Left colon (tissue), 2 donors: ENCODE measurements around the gene ZMIZ1. TPM values are rescaled to one million over a fixed set of nuclear protein-coding genes. Genes with fewer than 3 reads are reported as not detected.
A peak's percentile ranks its signal among the peaks of the same experiment; 100 is the strongest.

Experiments used
- ATAC-seq: fragments of 200-7000 bp; cut with Tn5 transposase; one replicate; pipeline ENCODE4 v1.9.1; 2020; ENCODE audit warnings: mild to moderate bottlenecking, moderate library complexity
- DNase-seq, 2 donors: peaks; one replicate each; pipeline ENCODE4 v3.0.0-alpha.2; 2020
- intact Hi-C, 2 donors: fragments of 100-400 bp; cut with DNase I in 1 of 2; cut with micrococcal nuclease in 1 of 2; formaldehyde crosslinking; loops; one replicate each; pipeline versions ENCODE4 v1.11.2 to v1.14.0; 2022; cut with DNase I, micrococcal nuclease
- total RNA-seq, 2 donors: library from RNA; stranded (reverse); fragmentation: NEBNext Ultra II Directional; extraction: Animal tissue kit (Norgen Biotek cat#: 25700); gene quantifications; one replicate each; pipeline ENCODE4 v1.2.1, GENCODE V29; 2021
- donor health status: DM: no; HTN: no; CAD: no.
- donor health status: DM: yes; HTN: yes; CAD: no.

The ZMIZ1 gene
- total RNA-seq, 2 donors from 2014 or later, result 50.7 to 63.9 TPM

DNA sequence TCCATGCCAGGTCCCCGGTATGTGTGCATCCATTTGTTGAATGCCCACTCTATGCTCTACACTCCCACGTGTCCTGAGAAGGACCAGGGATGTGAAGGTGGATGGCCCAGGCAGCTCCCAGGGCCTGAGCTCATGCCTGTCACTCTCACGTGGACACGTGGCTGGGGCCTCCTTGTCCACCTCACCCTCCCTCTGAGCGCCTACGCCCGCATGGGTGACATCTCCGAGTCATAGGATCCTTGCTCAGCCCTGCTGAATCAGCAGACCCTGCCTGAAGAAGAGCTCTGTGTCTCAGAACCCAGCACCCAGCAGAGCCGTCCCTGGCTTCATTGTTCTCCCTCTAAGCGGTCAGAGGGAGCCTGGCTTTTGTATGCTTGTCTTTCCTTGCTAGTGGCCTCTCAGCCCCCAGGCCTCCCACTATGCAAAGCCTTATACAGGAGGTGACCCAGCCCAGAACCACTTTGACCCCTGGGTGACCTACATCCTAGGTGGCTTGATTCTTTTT lies 170.6 kb downstream of the ZMIZ1 start:
- intact Hi-C loops, result no loop called here
- DNase-seq (peak in 1 of 2 donors; percentile 74), ATAC-seq (peak; percentile 15)

DNA sequence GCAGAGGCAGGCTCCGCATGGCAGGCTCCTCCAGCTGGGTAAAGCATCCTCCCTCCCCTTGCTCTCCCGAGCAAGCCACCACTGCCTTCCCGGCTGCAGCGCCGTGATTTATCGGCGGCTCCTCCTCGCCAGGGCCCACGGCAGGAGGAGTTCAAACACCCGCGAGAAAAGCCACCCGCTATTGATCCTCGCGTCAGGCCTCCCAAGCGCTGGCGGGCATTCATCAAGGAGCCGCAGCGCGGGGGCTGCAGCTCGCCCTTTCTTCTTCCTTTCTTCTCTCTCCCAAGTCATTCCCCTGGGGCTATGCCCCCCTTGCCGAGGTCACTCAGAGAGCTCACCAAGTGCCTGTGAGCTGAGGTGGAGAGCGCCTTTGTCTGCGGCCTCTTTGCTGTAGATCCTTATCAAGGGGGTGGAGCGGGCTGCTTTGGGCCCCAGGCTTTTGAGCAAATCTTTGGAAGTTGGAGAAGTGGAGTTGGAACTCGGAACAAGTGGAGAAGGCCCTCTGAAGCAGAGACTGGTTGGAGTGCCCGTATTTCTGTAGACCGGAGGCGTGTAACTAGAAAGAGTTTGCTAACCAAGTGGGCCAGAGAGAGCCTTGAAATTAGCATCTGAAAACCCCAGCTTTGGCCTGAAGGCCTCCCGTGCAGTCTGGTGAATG lies 171.3 kb downstream of the ZMIZ1 start:
- intact Hi-C loops, result no loop called here
- no peak for ATAC-seq
- no peak for DNase-seq

DNA sequence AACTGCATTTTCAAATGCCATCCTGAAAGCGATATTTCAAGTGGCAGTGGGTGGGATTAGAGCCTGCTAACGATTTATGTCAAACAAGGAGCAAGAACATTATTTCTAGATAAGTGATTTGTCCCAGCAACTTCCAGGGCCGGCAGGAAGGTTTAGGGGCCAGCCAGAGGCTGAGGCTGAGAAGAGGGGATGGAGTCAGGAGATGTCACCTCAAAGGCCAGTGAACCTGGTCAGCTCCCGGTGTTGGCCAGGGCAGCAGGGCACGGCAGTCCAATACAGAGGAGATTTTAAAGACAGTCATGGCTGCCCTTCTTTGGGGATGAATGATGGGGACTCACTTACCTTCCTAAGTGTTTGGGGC lies 172.8 kb downstream of the ZMIZ1 start:
- ATAC-seq, result no peak
- no peak for DNase-seq
- intact Hi-C loops, result no loop called here

DNA sequence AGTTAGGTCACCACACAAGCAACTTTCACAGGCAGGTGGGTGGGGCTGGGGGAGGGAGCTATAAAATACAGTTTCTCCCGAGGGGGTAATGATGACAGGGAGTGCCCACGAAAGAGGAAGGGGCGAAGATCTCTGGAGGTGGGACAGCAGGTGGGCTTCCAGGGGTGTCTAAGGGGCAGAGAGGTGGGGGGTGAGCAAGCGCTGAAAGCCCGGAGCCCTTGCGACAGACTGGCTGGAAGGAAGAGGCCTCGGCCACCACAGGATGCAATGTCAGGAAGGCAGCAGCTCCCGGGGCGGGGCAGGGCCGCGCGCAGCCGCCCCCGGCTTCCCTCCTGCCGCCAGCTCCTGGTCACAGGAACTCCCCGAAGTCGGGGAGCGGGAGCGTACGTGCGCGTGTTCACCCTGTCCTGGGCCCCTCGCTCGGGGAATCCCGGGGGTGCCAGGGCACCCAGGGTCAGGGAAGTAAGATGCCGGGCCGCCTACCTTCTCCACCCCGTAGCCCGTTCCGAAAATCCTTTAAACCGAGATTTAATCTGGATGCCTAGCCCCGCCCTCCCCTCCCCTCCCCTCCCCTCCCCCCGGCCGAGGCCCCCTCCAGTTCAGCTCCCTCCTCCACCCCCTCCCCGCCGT lies 173.3 kb downstream of the ZMIZ1 start:
- ATAC-seq (peak; percentile 37), DNase-seq (peak; percentile 58 to 62)
- intact Hi-C loops, result no loop called here

DNA sequence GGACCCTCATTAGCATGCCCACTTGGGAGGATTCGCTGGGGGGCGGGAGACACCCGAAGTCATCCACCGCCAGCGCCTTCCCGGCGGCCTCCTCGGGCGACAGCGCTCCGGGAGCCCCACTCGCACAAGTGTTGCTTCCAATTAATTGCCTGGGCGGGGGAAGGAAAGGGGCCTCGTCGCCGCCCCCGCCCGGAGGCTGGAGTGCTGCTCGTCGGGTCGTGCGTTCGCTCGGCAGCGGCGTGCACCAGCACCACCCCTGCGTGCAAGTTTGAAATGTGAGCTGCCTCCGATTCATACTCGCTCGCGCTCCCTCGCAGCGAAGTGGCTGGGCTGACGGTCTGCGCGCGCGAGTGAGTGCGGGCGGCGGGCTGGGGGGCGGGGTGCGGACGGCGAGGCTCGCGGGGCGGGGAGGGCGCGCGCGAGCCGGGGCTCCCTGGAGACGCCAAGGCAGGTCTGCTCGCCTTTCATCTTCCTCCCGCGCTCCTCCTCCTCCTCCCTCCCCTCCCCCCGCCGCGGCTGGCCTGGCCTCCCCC lies 173.9 kb downstream of the ZMIZ1 start:
- ATAC-seq (peak; percentile 11), DNase-seq (peak; percentile 69 to 70)
- intact Hi-C loops, result no loop called here

DNA sequence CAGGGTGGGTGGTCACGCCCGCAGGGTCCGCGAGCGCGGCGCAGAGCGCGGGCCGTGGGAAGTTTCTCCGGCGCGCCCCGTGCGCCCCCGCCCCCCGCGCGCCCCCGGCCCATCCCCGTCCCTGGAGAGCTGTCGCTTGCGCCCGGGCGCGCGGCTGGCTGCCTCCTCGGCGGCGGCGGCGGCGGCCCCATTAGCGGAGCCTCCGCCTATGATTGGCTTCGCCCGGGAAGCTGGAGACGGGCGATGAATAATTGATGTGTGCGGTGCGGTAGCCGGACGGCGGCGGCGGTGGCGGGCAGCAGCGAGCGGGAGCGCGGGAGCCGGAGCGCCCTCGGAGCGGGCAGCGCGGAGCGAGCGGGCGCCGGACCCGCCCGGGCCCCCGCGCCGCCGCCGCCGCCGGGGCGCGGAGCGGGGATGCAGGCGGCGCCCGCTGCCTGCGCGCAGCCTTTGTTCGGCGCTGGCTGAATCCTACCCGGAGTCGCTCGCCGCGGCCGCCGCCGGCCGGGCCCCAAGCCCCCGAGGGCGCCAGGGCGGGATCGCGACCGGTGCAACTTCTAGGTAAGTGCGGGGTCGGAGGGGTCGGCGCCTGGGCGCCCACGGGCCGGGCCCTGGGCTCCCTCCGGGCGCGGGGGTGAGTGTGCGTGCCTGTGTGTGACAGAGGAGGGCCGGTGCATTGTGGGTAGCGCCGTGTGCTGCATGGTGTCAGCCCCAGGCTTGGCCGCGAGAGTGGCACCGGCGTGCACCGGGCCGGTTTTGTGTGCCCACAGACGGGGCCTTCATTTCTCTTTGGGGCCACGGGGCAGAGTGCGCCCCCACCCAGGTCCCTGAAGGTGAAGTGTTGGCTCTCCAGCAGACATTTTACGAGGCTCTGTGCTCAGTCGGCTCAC lies 174.7 kb downstream of the ZMIZ1 start:
- peak; percentile 24 for ATAC-seq
- intact Hi-C loops, result no loop called here
- DNase-seq, result peak; percentile 58 to 65

DNA sequence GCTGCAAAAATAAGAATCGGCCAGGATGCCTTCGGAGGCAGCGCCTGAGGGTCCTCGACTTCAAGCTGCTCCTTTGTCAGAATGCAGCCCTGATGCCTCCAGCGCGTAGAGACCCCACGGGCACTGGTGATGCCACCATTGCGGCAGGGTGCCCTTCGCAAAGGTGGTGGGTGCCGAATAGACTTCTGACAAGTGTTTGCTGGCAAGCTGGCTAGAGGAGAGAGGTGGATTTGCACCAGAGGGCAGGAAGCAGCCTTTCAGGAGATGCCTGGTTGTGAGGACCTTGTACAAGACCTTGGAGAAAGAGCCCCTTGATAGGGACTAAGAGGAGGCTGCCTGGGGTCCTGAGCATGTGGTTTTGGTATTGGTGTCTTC lies 175.3 kb downstream of the ZMIZ1 start:
- no peak for DNase-seq
- intact Hi-C loops, result no loop called here
- ATAC-seq, result no peak

DNA sequence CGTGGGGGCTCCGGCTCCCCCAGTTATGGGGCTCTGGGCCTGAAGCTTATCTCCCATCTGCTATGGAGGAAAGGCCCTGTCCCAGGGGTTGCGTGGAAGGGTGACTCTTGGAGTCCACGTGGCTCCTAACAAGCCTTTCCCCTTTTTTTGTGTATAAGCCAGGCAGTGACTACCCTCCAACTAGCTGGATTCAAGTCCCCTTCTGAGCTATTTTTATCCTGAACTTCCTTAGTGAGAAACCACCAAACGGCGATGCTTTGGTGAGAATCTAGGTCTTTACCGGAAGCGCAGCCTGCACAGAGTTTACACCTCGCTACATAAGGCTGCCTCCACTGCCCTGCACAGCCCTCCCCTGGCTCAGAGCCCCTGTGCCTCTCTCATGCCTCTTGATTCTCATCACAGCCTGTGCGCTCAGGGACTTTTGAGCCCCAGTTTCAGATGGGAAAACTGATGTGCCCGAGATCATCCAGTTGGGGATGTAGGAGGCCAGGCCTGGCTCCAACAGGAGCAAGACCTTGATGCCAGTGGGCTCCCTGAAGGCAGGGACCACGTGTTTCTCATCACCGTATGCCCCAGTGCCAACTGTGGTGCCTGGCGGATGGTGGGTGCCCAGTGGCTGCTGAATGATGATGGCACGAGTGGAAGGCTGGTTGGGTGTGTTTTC lies 176.2 kb downstream of the ZMIZ1 start:
- ATAC-seq, result no peak
- no peak for DNase-seq
- intact Hi-C loops, result no loop called here

DNA sequence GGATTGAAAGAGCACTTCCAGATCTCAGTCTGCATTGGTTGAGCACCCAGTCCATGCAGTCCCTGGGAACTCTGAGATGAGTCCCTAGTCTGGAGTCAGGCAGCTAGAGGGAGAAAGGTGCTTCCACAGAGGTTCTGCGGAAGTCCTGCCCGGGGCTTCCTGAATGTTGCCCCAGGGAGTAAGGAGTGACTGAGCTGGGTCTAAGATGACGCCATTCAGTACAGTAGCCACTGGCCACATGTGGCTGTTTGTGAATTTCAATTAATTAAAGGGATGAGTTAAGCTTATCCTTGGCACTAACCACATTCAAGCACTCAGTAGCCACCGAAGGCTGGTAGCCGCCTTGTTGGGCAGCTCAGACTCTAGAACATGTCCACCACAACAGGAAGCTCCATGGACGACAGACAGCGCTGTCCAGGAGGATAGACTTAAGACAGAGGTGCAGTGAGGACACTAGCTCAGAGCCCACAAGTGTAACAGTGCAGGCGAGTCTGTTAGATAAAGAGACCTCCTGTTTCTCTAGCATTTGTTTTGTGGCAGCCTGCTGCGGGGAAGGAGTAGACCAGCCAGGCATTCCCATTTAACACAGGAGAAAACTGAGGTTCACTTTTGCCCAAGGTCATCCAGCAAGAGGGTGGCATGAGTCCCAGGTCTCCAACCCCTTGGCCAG lies 176.9 kb downstream of the ZMIZ1 start:
- DNase-seq, result no peak
- ATAC-seq, result no peak
- intact Hi-C loops, result no loop called here

DNA sequence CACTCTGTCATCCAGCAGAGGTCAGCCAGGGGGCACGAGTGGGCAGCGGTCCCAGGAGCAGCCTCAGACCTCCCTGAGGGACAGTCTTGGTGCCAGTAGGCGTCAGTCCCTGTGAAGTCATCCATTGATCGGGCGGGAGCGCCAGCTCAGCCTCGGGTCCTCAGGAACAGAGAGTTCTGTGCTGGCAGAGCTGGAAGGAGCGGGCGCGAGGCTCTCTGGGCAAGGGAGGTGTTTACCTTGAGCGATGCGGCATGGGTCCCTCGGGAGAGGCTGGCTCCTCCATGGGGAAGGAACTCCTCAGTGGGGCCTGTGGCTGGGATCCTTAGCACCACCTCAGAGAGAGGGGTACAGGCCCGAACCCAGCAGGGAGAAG lies 177.4 kb downstream of the ZMIZ1 start:
- no peak for ATAC-seq

DNA sequence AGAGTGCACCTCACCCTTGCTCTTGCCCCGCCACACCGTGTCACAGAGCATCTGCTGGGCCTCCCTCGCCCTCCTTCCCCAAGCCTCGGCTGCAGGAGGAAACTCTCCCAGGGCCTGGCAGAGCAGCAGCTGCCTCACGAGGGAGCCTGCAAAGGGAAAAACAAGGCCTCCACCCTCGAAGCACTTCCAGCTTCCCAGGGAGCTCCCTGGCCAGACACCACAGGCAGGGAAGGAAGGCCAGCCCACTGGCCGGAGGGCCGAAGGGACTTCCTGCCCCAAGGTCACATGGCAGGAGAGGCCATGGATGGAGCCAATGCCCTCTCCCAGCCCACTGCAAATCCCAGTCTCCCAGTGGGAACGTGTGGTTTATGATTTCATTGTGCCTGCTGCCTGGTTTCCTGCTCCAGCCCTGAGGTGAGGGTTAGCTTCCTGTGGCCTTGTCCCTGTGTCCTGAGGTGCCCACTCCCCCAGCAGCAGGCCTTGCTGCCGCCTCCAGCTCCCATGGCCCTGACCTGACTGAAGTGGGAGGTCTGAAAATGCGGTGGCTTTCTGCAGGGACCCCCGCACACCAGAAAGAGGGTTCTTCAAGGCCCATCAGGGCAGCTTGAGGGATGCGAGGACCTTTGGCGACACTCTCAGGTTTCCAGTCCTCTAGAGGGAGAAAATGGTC lies 178.0 kb downstream of the ZMIZ1 start:
- intact Hi-C loops, result no loop called here
- DNase-seq, result peak in 1 of 2 donors; percentile 65
- peak; percentile 3 for ATAC-seq

More for the DNA sequence above, 177.4 kb downstream of the ZMIZ1 start:
- intact Hi-C loops, result no loop called here
- DNase-seq, result no peak

DNA sequence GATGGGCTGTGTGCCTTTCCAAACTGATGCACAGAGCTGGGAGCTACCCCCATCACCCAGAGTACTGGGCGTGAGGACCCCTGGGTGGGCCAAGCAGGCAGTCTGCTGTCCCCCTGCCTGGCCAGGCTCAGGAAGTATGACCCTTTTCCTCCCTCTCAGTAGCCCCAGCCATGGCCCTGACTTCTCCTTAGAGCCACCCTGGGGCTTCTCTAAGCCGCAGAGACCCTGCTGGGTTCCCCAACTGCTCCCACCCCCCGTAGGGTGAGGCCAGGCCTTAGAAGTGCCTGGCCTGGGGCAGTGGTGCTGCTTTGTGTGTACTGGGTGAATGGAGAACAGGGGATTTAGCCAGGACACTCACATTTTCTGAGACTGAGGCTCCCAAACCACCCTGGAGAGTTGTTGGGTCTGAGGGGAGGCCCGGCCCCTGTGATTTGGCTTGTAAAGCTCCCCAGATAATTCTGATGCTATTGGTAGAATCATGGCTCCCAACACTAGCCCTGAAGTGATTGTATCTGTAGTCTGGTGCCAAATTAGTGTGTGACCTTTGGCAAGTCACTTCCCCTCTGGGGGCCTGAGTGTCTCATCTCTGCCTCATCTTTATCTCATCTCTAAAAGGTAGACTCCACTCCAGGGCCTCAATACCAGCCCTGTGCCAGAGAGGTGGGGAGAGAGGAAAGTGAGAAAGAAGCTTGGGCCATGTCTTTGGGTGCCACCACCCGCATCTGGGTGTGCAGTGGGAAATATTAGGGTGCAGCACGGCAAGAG lies 178.8 kb downstream of the ZMIZ1 start:
- intact Hi-C loops, result no loop called here
- no peak for DNase-seq
- ATAC-seq, result no peak

DNA sequence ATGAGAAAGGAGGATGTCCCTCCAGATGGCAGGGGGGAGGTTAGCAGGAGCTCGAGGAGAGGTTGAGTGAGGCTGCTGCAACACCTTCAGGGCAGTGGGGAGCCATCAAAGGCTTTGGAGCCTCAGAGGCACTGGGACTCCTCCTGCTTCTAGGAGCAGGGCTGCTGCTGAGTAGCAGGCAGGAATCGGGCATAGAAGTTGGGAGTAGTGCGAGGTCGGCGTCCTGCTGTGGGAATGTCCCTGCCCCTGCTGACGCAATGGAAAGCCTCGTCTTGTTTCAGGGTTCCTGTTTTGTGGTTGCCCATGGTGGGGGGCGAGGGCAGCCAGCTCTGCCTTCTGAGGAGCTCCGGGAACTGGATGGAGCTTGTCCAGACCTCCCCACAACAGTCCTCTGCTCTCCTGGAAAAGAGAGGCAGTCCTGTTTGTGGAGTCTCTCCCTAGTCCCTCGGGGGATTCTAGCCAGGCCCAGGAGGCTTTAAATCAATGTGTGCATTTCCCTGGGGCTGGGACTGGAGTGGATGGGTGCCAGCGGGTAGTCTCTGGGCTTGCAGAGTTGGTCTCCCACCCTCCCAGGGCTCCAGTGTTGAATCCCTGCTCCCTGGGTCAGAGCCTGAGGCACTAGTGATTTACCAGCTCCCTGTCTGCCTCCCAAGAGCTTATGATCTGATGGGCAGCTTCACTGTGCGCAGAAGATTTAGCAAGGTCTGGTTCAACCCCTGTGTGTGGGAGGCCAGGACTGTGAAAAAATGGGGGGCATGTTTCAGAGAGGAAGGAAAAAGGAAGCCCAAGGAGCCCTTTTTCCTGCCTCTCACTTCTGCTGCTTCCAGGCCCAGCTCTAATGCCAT lies 179.8 kb downstream of the ZMIZ1 start:
- DNase-seq, result peak; percentile 67 to 80
- peak; percentile 4 for ATAC-seq
- intact Hi-C loops, result no loop called here

DNA sequence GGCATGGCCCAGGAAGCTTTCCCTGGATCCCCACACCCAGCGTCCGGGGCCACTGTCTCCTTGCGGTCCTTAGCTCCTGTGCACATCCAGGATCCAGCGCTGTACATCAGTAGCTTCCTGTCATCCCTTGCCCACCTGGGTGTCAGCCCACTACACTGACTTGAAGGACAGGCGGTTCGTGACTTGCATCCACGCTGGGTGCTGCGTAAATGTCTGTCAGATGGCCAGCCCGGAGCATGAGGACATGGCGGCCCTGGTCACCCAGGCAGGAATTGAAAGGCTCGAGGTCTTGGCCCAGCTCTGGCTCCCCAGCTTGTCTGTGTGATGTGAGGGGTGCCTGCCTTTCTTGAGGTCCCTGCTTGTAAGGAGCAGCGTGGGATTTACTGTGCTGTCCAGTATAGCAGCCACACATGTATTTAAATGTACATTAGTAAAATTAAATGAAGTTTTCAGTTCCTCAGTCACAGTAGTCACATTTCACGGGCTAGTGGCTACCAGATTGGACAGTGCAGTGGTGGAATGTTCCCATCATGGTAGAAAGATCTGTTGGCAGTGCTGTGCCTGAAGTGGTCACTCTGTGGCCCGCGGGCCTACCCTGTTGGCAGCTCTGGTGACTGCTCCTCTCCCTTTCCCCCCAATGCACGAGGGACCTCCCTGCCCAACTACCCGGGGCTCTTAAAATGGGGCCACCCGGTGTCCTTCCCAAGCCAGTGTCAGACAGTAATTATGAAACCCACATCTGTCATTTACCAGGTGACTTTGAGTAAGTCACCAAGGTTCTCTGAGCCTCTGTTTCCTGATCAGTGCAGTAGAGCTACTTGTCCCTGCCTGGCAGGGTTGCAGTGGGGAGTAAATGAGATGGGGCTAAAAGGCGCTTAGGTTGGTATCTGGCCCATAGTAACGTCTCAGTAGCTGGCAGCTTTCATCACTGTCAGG lies 180.7 kb downstream of the ZMIZ1 start:
- ATAC-seq (no peak), DNase-seq (no peak)
- intact Hi-C loops, result no loop called here

DNA sequence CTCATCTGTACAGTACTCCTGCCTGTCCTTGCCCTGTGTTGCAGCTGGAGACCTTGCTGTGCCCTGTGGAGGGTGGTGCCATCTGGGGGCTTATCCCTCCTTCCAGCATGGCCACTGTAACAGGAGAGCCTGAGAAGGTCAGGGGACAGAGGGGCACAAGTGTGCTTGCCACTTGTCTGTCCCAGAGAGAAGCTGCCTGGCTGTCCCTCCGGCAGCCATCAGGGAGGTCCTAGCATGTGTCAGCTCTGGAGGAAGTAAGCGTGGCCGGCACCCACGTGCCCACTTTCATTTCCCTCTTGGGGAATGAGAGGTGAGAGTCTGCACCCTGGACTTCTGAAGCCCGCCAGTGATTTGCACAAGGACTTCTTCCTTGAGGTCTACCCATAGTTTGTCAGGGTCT lies 181.5 kb downstream of the ZMIZ1 start:
- ATAC-seq, result no peak
- DNase-seq, result peak in 1 of 2 donors; percentile 65
- intact Hi-C loops, result no loop called here
